ENCODE data around the gene C4B. TPM values are rescaled to one million over a fixed set of nuclear protein-coding genes. Genes with fewer than 3 reads are reported as not detected.

C4B gene
- total and polyA plus RNA-seq, 9 of the 15 experiments (the other 6 are each of a cell fraction or from before 2014, with no cell fraction given), result 0.32 to 8.8 (median 5.4) TPM

GRCh38 chr6:31966506-31966905 lies 48.1 kb upstream of the C4B start:
- 87% methylated on average over 7 of the region's 7 CpGs for WGBS (ENCODE audit: insufficient coverage, low coverage, missing lambda C conversion rate)
- Histone ChIP-seq H3K4me3 (no peak overlapping the region), H3K9me3 (replicated peaks; ENCODE audit: control insufficient read depth, insufficient read depth, low read depth, low read length) (no peaks in the 10 kb centered on the region), H3K27ac (ENCODE audit: extremely low read depth, low read depth, low read length) (no peak overlapping the region; the same call in 2 of the 3 replicates), H3K9ac (ENCODE audit: insufficient read depth in 1 of 2, low read depth in 2 of 2, low read length in 2 of 2) (peak overlapping the region in 1 of 2 experiments; percentile 5; a peak in 1 of 4 replicates), H3K79me2 (ENCODE audit: control insufficient read depth, insufficient read depth, low read length) (peaks cover 19% of the 10 kb centered on the region), H4K20me1 (replicated peaks; ENCODE audit: control insufficient read depth, insufficient read depth, low read length) (no peaks in the 10 kb centered on the region), H2AFZ (ENCODE audit: low read depth, low read length) (no peak overlapping the region), H3K4me1 (replicated peaks in 1 of 2; ENCODE audit: control insufficient read depth in 2 of 2, insufficient read depth in 2 of 2, low read length in 2 of 2) (peaks cover 35 to 39% of the 10 kb centered on the region in 2 experiments; a peak in 4 of 5 replicates), H3K4me2 (ENCODE audit: insufficient read depth, low read length) (no peak overlapping the region), H3K9me1 (ENCODE audit: control insufficient read depth, insufficient read depth, low read length) (no peaks in the 10 kb centered on the region), H3K36me3 (ENCODE audit: control insufficient read depth, insufficient read depth, low read length) (peaks cover 97% of the 10 kb centered on the region), H3K27me3 (ENCODE audit: control insufficient read depth in 2 of 2, insufficient read depth in 2 of 2, low read length in 2 of 2) (no peaks in the 10 kb centered on the region)
- no TSS peak for BruUV-seq (replicated peaks)
- ChIA-PET POLR2A (interaction anchor here (0.6 to 1.5 kb wide), 2 partner anchors 15 to 43 kb away, joined by 3 to 7 read pairs; no protein-coding TSS in a partner anchor), CTCF (ENCODE audit: low intra/inter-chr PET ratio) (no interaction called here)
- ATAC-seq, result no peak
- no peak for DNase-seq (ENCODE audit: extremely low read depth in 1 of 4, low spot score in 3 of 4)
- intact Hi-C loops (cut with micrococcal nuclease) (no loop called here), in situ Hi-C loops (cut with MboI) (no loop called here)
- TF ChIP-seq DPF2 (IDR thresholded peaks at IDR 0.05) (no peak), IRF2 (CRISPR knock-in tag; IDR thresholded peaks at IDR 0.05) (no peak), MAFK (IDR thresholded peaks at IDR 0.05; ENCODE audit: low read length) (no peak), ZBTB2 (IDR thresholded peaks at IDR 0.05) (no peak), BACH1 (tag; IDR thresholded peaks at IDR 0.05) (no peak), JUN (IDR thresholded peaks at IDR 0.05; ENCODE audit: borderline replicate concordance, low read depth, low read length) (no peak), JUN (CRISPR knock-in tag; IDR thresholded peaks at IDR 0.05; ENCODE audit: borderline replicate concordance) (no peak), ZBTB12 (CRISPR knock-in tag; IDR thresholded peaks at IDR 0.05) (no peak), HDAC2 (IDR thresholded peaks at IDR 0.05) (no peak), CEBPG (CRISPR knock-in tag; IDR thresholded peaks at IDR 0.05) (no peak), CEBPG (tag; conservative IDR thresholded peaks at IDR 0.05 in 1 of 2, IDR thresholded peaks at IDR 0.05 in 1 of 2) (no peak), NCOR1 (IDR thresholded peaks at IDR 0.05) (no peak), ZBTB17 (CRISPR knock-in tag; IDR thresholded peaks at IDR 0.05) (no peak), SNAPC5 (CRISPR knock-in tag; IDR thresholded peaks at IDR 0.05) (no peak), ZNF785 (CRISPR knock-in tag; IDR thresholded peaks at IDR 0.05) (no peak), AFF1 (IDR thresholded peaks at IDR 0.05; ENCODE audit: low read depth in 1 of 2, partially characterized antibody in 2 of 2) (no peak), KLF6 (CRISPR knock-in tag; IDR thresholded peaks at IDR 0.05; ENCODE audit: borderline replicate concordance) (no peak)
- no peak for FAIRE-seq

Measured in K562 (cell line).